Common myeloid progenitor, CD34-positive (primary cell): ENCODE results near the gene PDE10A.

Source experiments
- CTCF ChIA-PET: fragments of 350-600 bp; sonication (Branson Sonifier 250); formaldehyde crosslinking; loops from one replicate; lab custom pipeline; 2021; ENCODE audit warnings: antibody characterized with exemption; lab: Charles Lee
- POLR2A ChIA-PET: fragments of 350-600 bp; sonication (Branson Sonifier 250); formaldehyde crosslinking; loops from one replicate; lab custom pipeline; 2021; ENCODE audit warnings: antibody characterized with exemption; lab: Charles Lee
- DNase-seq, 3 donors: peaks; one replicate each; pipeline versions ENCODE4 v3.0.0 to v3.0.0-alpha.2; 2013
- H3K27ac ChIP-seq, 2 experiments: 1 replicate in 1 of 2; 2 replicates in 1 of 2; pipeline ENCODE4 v1.7.0; 2013; ENCODE audit warnings: inconsistent platforms in 2 of 2, low read length in 2 of 2, mild to moderate bottlenecking in 2 of 2, low read depth in 1 of 2, moderate library complexity in 1 of 2; ENCODE audit not compliant: severe bottlenecking in 2 of 2, insufficient read depth in 1 of 2, poor library complexity in 1 of 2
- H3K27me3 ChIP-seq, 5 experiments: replicated peaks in 2 of 5; 1 replicate in 3 of 5; 2 replicates in 2 of 5; pipeline versions ENCODE4 v1.6.1 to v1.7.0; 2013; ENCODE audit warnings: low read length in 4 of 5, mild to moderate bottlenecking in 2 of 5, moderate library complexity in 2 of 5, inconsistent platforms in 1 of 5; ENCODE audit not compliant: insufficient read depth in 5 of 5, control insufficient read depth in 4 of 5
- H3K36me3 ChIP-seq, 4 experiments: 1 replicate in 2 of 4; 2 replicates in 2 of 4; pipeline versions ENCODE4 v1.6.1 to v1.7.0; 2013; ENCODE audit warnings: low read length in 3 of 4, control low read depth in 1 of 4, mild to moderate bottlenecking in 1 of 4; ENCODE audit not compliant: control insufficient read depth in 4 of 4, insufficient read depth in 4 of 4
- H3K4me1 ChIP-seq, 4 experiments: 1 replicate in 3 of 4; 2 replicates in 1 of 4; pipeline versions ENCODE4 v1.6.1 to v1.7.1; 2013; ENCODE audit warnings: low read length in 3 of 4, mild to moderate bottlenecking in 3 of 4, control low read depth in 1 of 4, inconsistent platforms in 1 of 4, moderate library complexity in 1 of 4; ENCODE audit not compliant: control insufficient read depth in 4 of 4, insufficient read depth in 4 of 4; ENCODE audit errors: control extremely low read depth in 1 of 4
- H3K4me3 ChIP-seq, 7 experiments: 1 replicate in 4 of 7; 2 replicates in 3 of 7; pipeline versions ENCODE4 v1.5.1 to v1.7.0; 2013; ENCODE audit warnings: mild to moderate bottlenecking in 7 of 7, low read length in 6 of 7, moderate library complexity in 6 of 7, inconsistent platforms in 2 of 7, low read depth in 2 of 7, control low read depth in 1 of 7; ENCODE audit not compliant: insufficient read depth in 4 of 7, control insufficient read depth in 1 of 7; ENCODE audit errors: extremely low read depth in 1 of 7
- H3K9me3 ChIP-seq, 5 experiments: 1 replicate in 4 of 5; 2 replicates in 1 of 5; pipeline versions ENCODE4 v1.6.1 to v1.7.1; 2013; ENCODE audit warnings: low read length in 4 of 5, mild to moderate bottlenecking in 2 of 5, inconsistent platforms in 1 of 5, low read depth in 1 of 5, moderate library complexity in 1 of 5; ENCODE audit not compliant: control insufficient read depth in 4 of 5, insufficient read depth in 2 of 5; ENCODE audit errors: control extremely low read depth in 1 of 5
- WGBS: methylation state at CpG from one replicate; pipeline ENCODE4 v1.1.5; 2013; ENCODE audit not compliant: insufficient coverage; 5-methylcytosine and 5-hydroxymethylcytosine counted together

Gene PDE10A

DNA sequence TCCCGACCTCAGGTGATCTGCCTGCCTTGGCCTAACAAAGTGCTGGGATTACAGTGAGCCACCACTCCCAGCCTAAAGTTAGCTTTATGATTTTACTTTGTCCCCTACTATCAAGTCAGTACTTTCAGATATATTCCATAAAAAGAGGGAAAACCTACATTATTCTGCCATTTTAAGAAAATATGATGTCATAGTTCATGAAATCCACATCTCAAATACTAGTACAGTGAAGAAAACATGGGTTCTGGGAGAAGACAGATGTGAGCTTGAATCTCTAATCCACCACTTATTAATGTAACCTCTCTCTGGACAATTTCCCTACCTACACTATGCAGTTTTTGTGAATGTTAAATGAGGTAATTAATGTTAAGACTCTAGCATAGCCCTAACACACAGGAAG lies 74.5 kb downstream of the PDE10A start:
- Histone ChIP-seq H3K27me3 (no peaks in the 10 kb centered on the region), H3K4me3 (no peak overlapping the region), H3K9me3 (peaks cover 0 to 7% (median 0%) of the 10 kb centered on the region in 5 experiments), H3K4me1 (no peaks in the 10 kb centered on the region), H3K27ac (no peak overlapping the region), H3K36me3 (no peaks in the 10 kb centered on the region)
- DNase-seq: no peak
- WGBS: no CpG with 5 or more reads among the region's 1 CpG
- ChIA-PET CTCF (no interaction called here), POLR2A (no interaction called here)

DNA sequence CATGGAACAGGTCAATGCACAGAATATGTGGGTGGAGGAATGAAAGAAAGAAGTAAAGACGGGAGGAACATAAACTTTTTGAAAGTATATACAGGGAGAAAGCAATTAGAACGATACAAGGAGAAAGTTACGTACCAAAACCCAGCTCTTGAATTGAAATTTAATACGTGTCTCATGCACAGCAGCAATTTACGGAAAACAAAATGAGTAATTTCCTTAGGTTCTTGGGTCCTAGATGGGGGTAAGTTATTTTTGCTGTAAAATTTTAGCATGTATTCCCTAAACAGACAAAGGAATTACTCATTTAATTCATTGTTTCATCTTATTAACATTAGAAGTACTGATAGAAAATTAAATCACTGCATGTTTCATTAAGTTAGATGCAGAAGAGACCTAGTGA lies 75.8 kb downstream of the PDE10A start:
- no peaks in the 10 kb centered on the region for H3K27me3 ChIP-seq
- H3K36me3 ChIP-seq: no peaks in the 10 kb centered on the region
- ChIA-PET CTCF (no interaction called here), POLR2A (no interaction called here)
- H3K9me3 ChIP-seq: peaks cover 0 to 7% (median 0%) of the 10 kb centered on the region in 5 experiments
- no peak overlapping the region for H3K4me3 ChIP-seq
- WGBS: 100% methylated on average over 5 of the region's 5 CpGs
- H3K27ac ChIP-seq: no peak overlapping the region
- no peak for DNase-seq
- no peaks in the 10 kb centered on the region for H3K4me1 ChIP-seq

DNA sequence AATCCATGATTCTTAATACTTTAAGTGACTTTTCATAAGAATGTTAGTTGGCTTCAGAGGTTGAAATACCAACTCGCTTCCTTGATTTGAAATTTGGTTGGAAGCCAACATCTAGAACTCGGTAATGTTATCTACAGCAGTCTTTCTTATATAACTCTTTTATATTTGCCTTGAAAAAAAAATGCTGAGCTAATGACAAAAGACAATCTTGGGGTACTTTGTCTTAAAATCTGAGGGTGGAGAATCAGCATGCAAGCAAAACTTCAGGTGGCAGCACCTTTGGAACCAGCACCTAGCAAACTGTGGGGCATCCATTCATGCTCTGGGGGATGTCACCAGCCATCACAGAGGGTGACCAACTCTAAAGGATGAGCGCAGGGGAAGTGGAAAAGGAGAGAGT lies 76.3 kb downstream of the PDE10A start:
- H3K27me3 ChIP-seq: no peaks in the 10 kb centered on the region
- H3K36me3 ChIP-seq: no peaks in the 10 kb centered on the region
- no peak for DNase-seq
- 83% methylated on average over 1 of the region's 3 CpGs for WGBS
- H3K4me1 ChIP-seq: no peaks in the 10 kb centered on the region
- CTCF ChIA-PET: no interaction called here
- POLR2A ChIA-PET: no interaction called here
- H3K4me3 ChIP-seq: no peak overlapping the region
- peaks cover 0 to 7% (median 0%) of the 10 kb centered on the region in 5 experiments for H3K9me3 ChIP-seq
- H3K27ac ChIP-seq: no peak overlapping the region

DNA sequence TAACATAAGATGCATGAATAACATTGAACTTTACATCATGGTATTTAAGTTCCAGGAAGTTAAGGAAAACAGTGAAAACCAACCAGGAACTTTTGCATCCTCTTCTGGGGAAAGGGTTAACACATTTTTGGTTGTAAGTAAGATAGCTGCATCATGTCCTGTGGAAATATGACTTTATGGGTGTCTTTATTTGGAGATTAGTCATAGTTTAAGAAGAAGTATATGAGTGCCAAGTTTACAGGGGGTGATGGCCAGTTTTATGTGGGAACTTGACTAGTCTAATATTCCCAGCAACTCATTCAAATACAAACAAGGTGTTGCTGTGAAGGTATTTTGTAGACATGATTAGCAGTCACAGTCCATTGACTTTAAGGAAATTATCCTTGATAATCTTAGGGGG lies 78.0 kb downstream of the PDE10A start:
- Histone ChIP-seq H3K27ac (no peak overlapping the region), H3K36me3 (no peaks in the 10 kb centered on the region), H3K27me3 (no peaks in the 10 kb centered on the region), H3K9me3 (peaks cover 0 to 7% (median 0%) of the 10 kb centered on the region in 5 experiments), H3K4me3 (no peak overlapping the region), H3K4me1 (no peaks in the 10 kb centered on the region)
- ChIA-PET POLR2A (no interaction called here), CTCF (no interaction called here)
- no peak for DNase-seq

DNA sequence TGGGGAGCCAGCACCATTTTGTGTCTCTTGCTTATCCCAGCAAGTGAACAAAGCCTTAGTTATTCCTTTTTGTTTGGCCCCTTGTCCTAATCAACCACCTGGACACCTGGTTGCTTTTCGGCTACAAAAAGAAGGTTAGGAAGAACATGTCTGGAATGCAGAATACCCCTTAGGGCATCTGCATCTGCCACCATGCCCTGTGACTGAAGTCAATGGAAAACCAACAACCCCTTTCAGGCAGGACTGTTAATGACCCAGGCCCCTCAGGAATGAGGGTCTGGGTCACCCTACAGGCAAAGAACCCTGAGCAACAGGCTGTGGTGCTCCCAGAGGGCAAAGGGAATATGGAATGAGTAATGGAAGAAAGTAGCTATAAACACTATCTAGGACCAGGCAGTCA lies 78.5 kb downstream of the PDE10A start:
- WGBS: 80% methylated on average over 1 of the region's 1 CpG
- Histone ChIP-seq H3K4me1 (no peaks in the 10 kb centered on the region), H3K27ac (no peak overlapping the region), H3K4me3 (no peak overlapping the region), H3K36me3 (no peaks in the 10 kb centered on the region), H3K9me3 (peaks cover 0 to 7% (median 0%) of the 10 kb centered on the region in 5 experiments), H3K27me3 (no peaks in the 10 kb centered on the region)
- ChIA-PET CTCF (no interaction called here), POLR2A (no interaction called here)
- no peak for DNase-seq

- Histone ChIP-seq H3K4me1 (no peaks in the 10 kb centered on the region), H3K36me3 (no peaks in the 10 kb centered on the region), H3K4me3 (no peak overlapping the region), H3K27me3 (peaks cover 0 to 3% (median 0%) of the 10 kb centered on the region in 5 experiments), H3K27ac (no peak overlapping the region), H3K9me3 (peaks cover 0 to 7% (median 0%) of the 10 kb centered on the region in 5 experiments)
- DNase-seq: no peak
- ChIA-PET POLR2A (no interaction called here), CTCF (no interaction called here)
- no CpG with 5 or more reads among the region's 1 CpG for WGBS
Observed at GRCh38 chr6:165581678-165582077, 81.4 kb downstream of the PDE10A start.

DNA sequence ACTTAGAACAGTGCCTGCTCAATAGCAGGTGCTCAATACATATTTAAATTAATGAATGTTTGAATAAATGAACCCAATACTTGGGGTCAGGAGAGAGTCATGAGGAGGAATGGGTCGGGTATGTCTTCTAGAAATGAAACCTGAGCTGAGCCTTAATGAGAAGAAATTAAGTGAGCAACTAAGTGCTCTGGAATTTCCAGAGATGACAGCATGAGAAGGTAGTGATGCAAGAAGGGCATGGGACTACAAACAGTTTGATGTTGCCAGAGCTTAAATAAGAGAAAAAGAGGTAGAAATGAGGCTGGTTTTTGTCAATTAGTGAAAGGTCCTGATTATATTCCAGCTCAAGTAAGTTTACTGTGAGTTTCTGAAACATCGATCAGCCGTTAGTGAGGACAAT lies 82.9 kb downstream of the PDE10A start:
- Histone ChIP-seq H3K27ac (no peak overlapping the region), H3K4me3 (no peak overlapping the region), H3K9me3 (peaks cover 0 to 2% (median 0%) of the 10 kb centered on the region in 5 experiments), H3K36me3 (no peaks in the 10 kb centered on the region), H3K4me1 (no peaks in the 10 kb centered on the region), H3K27me3 (peaks cover 0 to 3% (median 0%) of the 10 kb centered on the region in 5 experiments)
- CTCF ChIA-PET: no interaction called here
- DNase-seq: no peak
- POLR2A ChIA-PET: no interaction called here
- 96% methylated on average over 3 of the region's 3 CpGs for WGBS
